ENCODE results near the gene PFKFB2. TPM values are rescaled to one million over a fixed set of nuclear protein-coding genes. Genes with fewer than 3 reads are reported as not detected.

The PFKFB2 gene
- total RNA-seq, 1 donor = 5.1 TPM

DNA sequence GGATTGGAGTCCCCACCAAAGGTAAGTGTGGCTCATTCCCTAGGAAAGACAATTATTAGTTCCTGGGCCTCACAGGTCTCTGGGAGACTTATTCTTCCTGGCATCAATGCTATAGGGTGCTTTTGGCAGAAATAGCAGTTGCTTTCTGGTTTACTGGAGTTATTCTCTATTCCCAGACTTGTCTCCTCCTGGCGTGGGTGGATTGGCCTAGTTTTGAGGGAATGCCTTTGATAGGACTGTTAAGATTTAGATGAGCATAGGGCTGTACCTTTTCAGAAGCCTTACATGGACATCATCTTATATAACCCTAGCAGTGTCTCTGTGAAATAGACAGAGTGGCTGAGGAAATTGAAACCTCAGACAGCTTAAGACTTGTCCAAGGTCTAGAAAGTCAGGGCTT lies 9.0 kb downstream of the PFKFB2 start:
- no peak overlapping the region for H3K4me3 ChIP-seq (ENCODE audit: low read length)
- no peaks in the 10 kb centered on the region for H3K9me3 ChIP-seq (ENCODE audit: low read depth, low read length)
- H3K27me3 ChIP-seq (ENCODE audit: insufficient read depth, low read length) = no peaks in the 10 kb centered on the region
- peaks cover 21% of the 10 kb centered on the region for H3K4me1 ChIP-seq (ENCODE audit: insufficient read depth, low read length)

DNA sequence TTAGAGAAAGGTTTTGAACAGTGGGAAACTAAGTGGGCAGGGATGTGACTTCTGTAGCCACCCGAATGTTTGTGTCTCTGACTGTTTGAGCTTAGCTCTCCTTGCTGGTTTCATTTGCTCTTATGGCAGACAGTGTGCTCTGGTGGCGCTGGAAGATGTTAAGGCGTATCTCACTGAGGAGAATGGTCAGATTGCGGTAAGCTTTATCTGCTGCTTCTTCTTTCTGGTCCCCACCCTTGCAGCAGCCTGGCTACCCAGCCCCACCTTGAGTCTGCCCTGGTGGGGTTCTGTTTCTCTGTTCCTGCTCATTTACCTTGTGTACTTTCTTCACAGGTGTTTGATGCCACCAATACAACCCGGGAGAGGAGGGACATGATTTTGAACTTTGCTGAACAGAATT lies 9.9 kb downstream of the PFKFB2 start:
- Histone ChIP-seq H3K9me3 (ENCODE audit: low read depth, low read length) (no peaks in the 10 kb centered on the region), H3K27me3 (ENCODE audit: insufficient read depth, low read length) (no peaks in the 10 kb centered on the region), H3K4me3 (ENCODE audit: low read length) (no peak overlapping the region), H3K4me1 (ENCODE audit: insufficient read depth, low read length) (peaks cover 22% of the 10 kb centered on the region)

DNA sequence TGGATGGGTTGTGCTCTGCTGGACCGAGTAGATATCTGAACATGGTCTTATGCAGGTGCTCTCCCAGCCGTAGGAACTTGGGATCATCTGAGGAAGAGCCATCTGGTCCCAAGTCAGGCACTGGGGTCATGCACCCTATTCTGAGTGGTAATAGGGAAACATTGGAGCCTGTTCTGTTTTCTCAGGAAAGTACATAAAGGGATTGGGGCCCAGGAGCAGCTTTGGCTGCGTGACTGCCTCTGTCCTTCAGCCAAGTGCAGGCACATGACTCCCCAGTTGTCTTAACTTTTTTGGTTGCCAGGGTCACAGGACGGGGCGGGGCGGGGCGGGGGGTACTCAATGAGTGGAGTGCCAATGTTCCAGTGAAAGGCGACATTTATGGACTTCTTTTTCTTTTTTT lies 11.5 kb downstream of the PFKFB2 start:
- Histone ChIP-seq H3K9me3 (ENCODE audit: low read depth, low read length) (no peaks in the 10 kb centered on the region), H3K4me1 (ENCODE audit: insufficient read depth, low read length) (peaks cover 20% of the 10 kb centered on the region), H3K4me3 (ENCODE audit: low read length) (no peak overlapping the region), H3K27me3 (ENCODE audit: insufficient read depth, low read length) (no peaks in the 10 kb centered on the region)

DNA sequence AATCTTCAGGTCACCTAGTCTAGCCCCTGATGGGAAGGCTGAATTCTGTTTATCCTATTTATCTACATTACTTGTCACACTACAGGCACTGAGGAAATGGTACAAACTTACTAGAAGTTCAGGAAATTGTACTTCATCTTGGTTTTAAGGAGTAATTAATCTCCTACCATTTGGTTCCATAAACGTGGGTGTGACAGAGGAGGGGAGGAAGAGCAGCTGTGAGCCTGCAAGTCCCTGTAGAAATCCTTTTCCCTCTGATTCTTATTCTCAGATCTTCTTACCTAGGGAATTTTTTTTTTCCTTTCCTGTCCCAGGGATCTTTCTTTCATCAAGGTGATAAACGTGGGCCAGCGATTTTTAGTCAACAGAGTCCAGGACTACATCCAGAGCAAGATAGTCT lies 14.1 kb downstream of the PFKFB2 start:
- Histone ChIP-seq H3K4me1 (ENCODE audit: insufficient read depth, low read length) (peaks cover 36% of the 10 kb centered on the region), H3K4me3 (ENCODE audit: low read length) (no peak overlapping the region), H3K27me3 (ENCODE audit: insufficient read depth, low read length) (no peaks in the 10 kb centered on the region), H3K9me3 (ENCODE audit: low read depth, low read length) (no peaks in the 10 kb centered on the region)

DNA sequence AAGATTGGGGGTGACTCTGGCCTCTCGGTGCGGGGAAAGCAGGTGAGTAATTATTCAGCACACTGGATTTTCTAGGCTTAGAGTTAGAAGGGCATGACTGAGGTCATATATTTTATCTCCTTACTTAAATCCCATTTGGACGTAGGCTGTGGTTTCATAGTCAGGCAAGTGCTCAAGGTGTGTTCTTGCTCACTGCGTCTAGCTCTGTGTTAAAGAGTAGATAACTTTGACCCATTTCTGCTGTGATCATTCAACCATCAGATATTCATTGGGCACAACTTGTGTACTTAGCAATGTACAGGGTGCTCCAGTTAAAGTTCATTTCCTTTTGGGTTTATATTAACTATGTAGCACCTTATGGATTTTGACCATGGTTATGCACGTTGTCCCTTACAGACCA lies 14.6 kb downstream of the PFKFB2 start:
- H3K9me3 ChIP-seq (ENCODE audit: low read depth, low read length) = no peaks in the 10 kb centered on the region
- H3K4me1 ChIP-seq (ENCODE audit: insufficient read depth, low read length) = peaks cover 39% of the 10 kb centered on the region
- H3K4me3 ChIP-seq (ENCODE audit: low read length) = no peak overlapping the region
- no peaks in the 10 kb centered on the region for H3K27me3 ChIP-seq (ENCODE audit: insufficient read depth, low read length)

DNA sequence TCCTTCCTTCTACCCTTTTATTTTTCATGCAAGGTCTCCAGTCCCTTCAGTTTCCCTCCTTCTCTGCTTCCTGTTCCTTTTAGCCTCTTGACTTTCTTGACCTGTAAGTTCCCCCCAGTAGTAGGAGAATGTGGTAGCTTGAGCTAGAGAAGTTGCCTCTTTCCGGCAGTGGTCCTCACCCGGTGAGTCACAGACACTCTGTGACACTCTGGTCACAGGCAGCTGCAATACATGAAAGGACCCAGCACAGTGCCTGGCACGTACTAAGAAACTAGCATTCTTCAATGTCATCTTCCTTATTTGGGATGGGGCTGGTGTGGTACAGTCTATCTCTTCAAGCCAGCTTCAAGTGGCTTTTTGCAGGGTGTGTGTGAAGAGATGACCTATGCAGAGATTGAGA lies 16.0 kb downstream of the PFKFB2 start:
- no peaks in the 10 kb centered on the region for H3K27me3 ChIP-seq (ENCODE audit: insufficient read depth, low read length)
- H3K4me3 ChIP-seq (ENCODE audit: low read length) = no peak overlapping the region
- H3K9me3 ChIP-seq (ENCODE audit: low read depth, low read length) = no peaks in the 10 kb centered on the region
- peaks cover 39% of the 10 kb centered on the region for H3K4me1 ChIP-seq (ENCODE audit: insufficient read depth, low read length)

DNA sequence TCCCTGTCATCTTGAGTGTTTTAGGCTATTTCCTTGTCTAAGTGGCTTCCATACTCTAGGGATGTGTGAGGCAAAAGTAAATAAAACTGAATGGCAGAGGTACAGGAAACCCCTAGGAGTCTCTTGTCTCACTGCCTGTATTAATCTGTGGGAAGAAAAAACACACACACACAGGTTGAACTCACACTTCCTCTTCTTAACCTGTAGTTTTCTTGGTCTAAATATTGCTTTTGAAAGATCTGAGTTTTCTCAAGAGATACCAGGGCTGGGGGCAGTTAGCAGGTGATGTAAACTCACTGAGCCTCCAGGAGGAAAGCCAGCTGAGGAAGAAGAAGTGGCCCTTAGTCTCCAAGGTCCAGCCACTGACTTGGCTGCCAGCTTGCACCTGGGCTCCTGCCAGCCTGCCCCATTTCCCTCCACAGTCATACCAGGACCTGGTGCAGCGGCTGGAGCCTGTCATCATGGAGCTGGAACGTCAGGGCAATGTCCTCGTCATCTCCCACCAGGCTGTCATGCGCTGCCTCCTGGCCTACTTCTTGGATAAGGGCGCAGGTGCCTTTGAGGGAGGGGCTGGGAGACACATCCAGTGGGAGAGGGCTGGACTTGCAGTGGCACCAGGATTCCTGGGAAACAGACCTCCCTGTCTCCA lies 16.9 kb downstream of the PFKFB2 start:
- H3K27me3 ChIP-seq (ENCODE audit: insufficient read depth, low read length) = no peaks in the 10 kb centered on the region
- H3K4me3 ChIP-seq (ENCODE audit: low read length) = no peak overlapping the region
- peaks cover 39% of the 10 kb centered on the region for H3K4me1 ChIP-seq (ENCODE audit: insufficient read depth, low read length)
- no peaks in the 10 kb centered on the region for H3K9me3 ChIP-seq (ENCODE audit: low read depth, low read length)

DNA sequence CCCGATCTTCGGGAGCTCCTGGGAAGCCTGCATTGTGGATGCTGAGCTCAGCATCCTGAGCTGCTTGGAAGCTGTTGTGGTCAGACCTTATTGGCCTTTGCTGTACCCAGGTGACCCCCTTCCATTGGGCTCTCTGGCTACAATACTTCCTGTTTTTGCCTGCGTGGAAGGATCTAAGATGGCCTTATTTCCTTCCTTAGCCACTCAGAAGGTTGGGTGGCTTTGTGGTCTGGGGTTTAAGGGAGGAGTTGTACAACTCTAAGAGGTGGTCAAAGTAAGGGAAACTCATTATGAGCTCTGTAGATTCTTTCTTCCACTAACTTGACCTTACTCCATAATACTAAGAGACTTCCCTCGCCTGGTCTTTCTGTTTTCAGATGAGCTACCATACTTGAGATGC lies 17.7 kb downstream of the PFKFB2 start:
- no peak overlapping the region for H3K4me3 ChIP-seq (ENCODE audit: low read length)
- peaks cover 39% of the 10 kb centered on the region for H3K4me1 ChIP-seq (ENCODE audit: insufficient read depth, low read length)
- H3K27me3 ChIP-seq (ENCODE audit: insufficient read depth, low read length) = no peaks in the 10 kb centered on the region
- H3K9me3 ChIP-seq (ENCODE audit: low read depth, low read length) = no peaks in the 10 kb centered on the region

DNA sequence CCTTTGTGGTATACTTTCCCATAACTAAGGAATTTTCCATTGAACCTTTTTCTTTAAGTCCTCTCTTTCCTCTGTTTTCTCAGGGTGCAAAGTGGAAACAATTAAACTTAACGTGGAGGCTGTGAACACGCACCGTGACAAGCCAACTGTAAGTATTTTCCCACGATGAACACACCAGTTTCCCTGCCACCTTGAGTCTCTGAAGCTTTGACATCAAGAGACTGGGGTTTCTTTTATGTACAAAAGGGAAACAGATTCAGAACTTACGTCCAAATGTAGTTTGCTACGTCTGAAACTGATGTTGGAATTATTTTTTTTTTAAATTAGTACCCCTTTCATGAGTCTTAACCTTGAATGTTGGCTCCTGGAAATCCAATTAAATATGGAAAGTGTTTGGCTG lies 18.4 kb downstream of the PFKFB2 start:
- no peaks in the 10 kb centered on the region for H3K27me3 ChIP-seq (ENCODE audit: insufficient read depth, low read length)
- H3K4me1 ChIP-seq (ENCODE audit: insufficient read depth, low read length) = peaks cover 39% of the 10 kb centered on the region
- no peak overlapping the region for H3K4me3 ChIP-seq (ENCODE audit: low read length)
- H3K9me3 ChIP-seq (ENCODE audit: low read depth, low read length) = no peaks in the 10 kb centered on the region

DNA sequence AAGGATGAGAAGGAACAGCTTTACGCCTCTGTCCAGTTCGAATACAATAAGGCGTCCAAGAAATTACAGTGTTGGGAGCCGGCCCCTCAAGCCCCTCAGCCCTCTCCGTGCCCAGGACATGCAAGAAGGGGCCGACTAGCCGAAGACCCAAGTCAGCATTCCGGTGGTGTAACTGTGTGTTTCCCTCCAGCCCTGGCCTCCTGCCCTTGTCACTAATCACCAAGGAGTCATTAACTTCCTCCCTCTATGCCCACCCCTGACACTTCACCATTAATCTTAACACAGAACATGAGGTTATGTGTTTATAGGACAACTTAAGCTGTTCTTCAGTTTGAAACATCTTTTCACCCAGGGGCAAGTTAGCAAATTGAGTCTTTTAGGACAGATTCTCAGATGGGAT lies 19.2 kb downstream of the PFKFB2 start:
- Histone ChIP-seq H3K4me1 (ENCODE audit: insufficient read depth, low read length) (peaks cover 39% of the 10 kb centered on the region), H3K4me3 (ENCODE audit: low read length) (no peak overlapping the region), H3K9me3 (ENCODE audit: low read depth, low read length) (no peaks in the 10 kb centered on the region), H3K27me3 (ENCODE audit: insufficient read depth, low read length) (no peaks in the 10 kb centered on the region)

DNA sequence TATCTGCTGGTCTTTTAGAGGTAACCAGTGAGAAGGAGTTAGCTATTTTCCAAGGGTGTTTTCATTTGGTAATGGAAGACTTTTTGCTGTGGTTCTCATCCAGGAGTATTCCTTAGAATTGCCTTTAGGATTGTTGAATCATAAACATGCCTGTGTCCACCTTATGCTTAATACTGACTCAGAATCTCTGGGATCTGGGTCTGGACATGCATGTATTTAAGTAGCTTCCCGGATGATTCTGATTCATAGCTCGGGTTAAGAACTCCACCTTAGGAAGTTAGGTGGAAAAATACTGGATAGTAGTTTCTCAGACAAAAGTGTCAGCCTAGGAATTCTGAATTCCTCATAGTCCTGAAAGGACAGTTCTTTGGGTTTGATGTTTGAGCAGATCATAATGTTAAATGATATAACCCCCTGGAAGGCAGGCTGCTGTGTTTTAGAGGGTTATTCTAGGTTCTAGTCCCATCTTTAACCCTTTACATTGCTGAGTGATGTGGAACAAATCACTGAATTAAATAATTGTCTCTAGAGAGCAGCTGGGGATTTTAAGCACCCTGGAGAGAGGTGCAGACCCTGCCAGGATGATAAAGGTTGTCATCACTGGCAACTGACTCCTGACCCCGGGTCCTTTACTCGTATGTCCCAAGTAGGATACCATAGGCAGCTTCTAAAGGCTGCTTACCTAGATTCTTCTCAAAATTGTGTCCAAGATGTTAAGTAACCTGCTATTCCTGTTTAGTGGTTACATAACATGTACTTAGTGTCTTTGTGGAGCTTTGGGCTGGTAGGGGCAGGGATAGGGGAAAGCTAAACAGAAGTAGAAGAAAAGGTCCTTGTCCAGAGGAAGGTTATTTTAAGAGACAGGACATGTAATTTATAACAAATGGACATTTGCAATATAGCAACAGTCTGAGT lies 21.1 kb downstream of the PFKFB2 start:
- Histone ChIP-seq H3K27me3 (ENCODE audit: insufficient read depth, low read length) (no peaks in the 10 kb centered on the region), H3K4me3 (ENCODE audit: low read length) (no peak overlapping the region), H3K4me1 (ENCODE audit: insufficient read depth, low read length) (peaks cover 32% of the 10 kb centered on the region), H3K9me3 (ENCODE audit: low read depth, low read length) (no peaks in the 10 kb centered on the region)

DNA sequence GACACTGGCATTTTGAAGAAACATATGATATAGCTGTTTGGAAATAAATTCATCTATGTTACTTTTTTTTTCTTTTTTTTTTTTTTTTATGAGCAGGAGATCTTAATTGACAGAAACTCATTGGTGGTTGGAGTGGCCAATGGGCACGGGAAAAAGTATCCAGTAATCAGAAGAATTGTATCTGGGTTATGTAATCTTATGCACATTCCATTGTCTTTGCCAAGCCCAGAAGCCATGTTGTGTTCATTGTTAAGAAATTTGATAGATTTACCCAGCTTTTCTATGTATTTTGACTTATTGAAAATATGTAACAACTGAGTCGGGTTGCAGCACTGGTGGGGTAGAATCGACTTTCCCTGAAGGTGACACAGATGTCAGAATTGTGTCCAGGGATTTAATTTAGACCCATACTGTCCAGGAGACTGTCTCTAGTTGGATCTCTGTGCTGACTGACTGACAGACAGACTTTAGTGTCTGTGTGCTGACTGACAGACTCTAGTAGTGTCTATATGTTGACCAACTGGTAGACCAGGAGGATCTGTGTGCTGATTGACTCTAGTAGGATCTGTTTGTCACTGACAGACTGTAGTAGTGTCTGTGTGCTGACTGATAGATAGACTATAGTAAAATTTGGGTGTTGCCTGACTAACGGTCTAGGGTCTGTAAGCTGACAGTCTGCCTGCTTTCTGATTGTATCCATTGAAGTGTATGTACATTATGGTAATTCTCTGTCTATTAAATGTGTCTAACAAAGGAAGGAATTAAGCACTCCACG lies 23.3 kb downstream of the PFKFB2 start:
- Histone ChIP-seq H3K4me3 (ENCODE audit: low read length) (no peak overlapping the region), H3K4me1 (ENCODE audit: insufficient read depth, low read length) (peaks cover 14% of the 10 kb centered on the region), H3K9me3 (ENCODE audit: low read depth, low read length) (no peaks in the 10 kb centered on the region), H3K27me3 (ENCODE audit: insufficient read depth, low read length) (no peaks in the 10 kb centered on the region)

DNA sequence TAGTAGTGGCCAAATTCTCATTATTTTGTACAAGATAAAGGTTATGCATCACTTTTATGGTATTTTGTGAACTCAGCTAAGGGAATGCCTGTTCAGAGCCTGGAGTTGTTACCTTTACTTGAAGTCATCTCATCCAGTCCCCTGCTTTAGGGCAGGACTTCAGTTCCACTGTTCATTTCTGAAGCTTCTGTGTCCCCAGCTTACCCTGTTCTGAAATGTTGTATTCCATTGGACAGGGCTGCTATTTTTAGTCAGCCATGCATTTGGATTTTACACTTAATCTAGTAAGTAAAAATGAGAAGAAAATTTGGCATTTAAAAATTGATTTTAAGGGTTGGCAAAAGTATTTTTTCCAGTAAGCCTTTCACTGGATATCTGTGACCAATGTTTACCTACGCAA lies 23.9 kb downstream of the PFKFB2 start:
- no peaks in the 10 kb centered on the region for H3K9me3 ChIP-seq (ENCODE audit: low read depth, low read length)
- H3K27me3 ChIP-seq (ENCODE audit: insufficient read depth, low read length) = no peaks in the 10 kb centered on the region
- peaks cover 7% of the 10 kb centered on the region for H3K4me1 ChIP-seq (ENCODE audit: insufficient read depth, low read length)
- no peak overlapping the region for H3K4me3 ChIP-seq (ENCODE audit: low read length)

DNA sequence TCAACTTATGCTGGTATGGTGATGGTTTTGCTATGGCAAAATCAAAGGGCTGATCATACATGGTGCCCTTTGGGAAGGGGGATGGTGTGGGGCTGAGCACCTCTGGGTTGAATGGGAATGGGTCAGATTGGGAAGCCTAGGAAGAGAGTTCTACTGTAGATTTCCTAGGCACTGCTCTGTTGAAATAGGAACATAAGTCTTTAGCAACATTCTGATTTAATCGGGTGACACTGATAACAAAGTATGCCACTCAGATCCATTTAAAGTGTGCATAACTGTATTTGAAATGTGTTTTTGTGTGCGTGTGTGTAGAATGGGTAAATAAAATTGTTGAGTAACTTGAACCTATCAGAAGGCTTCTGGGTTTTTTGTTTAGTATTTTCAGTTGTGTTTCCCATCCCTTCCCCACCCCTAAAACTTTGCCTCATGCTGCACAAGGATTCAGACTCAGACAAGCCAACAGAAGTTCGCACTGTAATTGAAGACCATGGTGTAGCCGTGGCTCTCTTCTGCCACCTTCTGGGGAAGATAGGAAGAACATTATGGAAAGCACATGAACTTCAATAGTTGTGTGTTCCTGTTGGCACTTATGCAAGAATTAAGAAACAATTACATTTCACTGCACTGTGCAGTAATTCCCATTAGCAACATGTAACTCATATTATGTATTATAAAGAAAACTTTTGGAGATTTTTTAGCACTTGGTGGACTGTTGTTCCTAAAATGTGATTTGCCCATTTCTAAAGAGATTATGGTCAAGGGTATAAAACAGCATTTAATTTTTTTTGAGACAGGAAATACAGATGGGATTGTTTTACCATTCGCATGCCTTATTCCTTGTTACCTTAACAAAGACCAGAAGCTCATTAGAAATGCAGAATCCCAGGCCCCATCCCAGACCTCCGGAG lies 24.6 kb downstream of the PFKFB2 start:
- Histone ChIP-seq H3K9me3 (ENCODE audit: low read depth, low read length) (no peaks in the 10 kb centered on the region), H3K4me3 (ENCODE audit: low read length) (no peak overlapping the region), H3K27me3 (ENCODE audit: insufficient read depth, low read length) (no peaks in the 10 kb centered on the region), H3K4me1 (ENCODE audit: insufficient read depth, low read length) (peaks cover 3% of the 10 kb centered on the region)

All from mononuclear cell (primary cell).